ENCODE results near the gene PAXIP1. TPM values are rescaled to one million over a fixed set of nuclear protein-coding genes. Genes with fewer than 3 reads are reported as not detected.

The PAXIP1 gene
- total RNA-seq, 1 donor from 2014 or later, result 33.6 TPM

DNA sequence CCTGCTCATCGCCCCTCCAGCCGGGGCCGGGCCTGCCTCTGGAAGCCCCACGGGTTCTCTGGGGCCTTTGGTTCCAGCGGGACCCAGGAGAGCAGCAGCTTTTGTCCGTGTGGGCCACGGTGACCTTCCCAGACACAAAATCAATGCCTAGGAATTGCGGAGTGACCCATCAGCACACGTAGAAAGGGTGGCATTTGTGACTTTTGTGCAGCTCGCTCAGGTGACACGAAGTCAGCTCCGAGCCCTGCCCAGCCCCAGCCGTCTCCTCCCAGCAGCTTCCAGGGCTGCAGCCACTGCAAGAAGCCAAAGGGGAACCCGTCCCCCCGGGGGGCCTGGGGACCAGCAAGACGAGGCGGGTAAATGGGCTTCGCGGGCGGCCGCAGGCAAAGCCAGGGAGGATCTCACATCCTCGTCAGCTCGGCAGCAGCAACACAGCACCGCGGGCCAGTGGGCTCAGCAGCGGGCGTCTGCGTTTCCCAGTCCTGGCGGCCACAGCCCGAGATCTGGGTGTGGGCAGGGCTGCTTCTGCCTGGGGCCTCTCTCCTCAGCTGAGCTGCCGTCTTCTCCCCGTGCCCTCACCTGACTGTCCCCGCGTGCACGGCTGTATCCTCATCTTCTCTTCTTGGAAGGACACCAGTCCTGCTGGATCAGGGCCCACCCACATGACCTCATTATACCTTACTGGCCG, 88.5 kb downstream of the PAXIP1 start:
- Mint-ChIP-seq H3K9me3 (no peaks in the 10 kb centered on the region), H3K27me3 (ENCODE audit: low read depth) (peaks cover 9% of the 10 kb centered on the region), H3K36me3 (ENCODE audit: low read depth) (no peaks in the 10 kb centered on the region), H3K27ac (no peak overlapping the region), H3K4me1 (ENCODE audit: low read depth) (peaks cover 3% of the 10 kb centered on the region), H3K4me3 (ENCODE audit: low read depth) (no peak overlapping the region)
- no peak for DNase-seq (ENCODE audit: low spot score)
- intact Hi-C loops (cut with micrococcal nuclease), result loop anchor here (5.0 kb wide), 1 partner anchor 38 kb away; no protein-coding TSS in a partner anchor

DNA sequence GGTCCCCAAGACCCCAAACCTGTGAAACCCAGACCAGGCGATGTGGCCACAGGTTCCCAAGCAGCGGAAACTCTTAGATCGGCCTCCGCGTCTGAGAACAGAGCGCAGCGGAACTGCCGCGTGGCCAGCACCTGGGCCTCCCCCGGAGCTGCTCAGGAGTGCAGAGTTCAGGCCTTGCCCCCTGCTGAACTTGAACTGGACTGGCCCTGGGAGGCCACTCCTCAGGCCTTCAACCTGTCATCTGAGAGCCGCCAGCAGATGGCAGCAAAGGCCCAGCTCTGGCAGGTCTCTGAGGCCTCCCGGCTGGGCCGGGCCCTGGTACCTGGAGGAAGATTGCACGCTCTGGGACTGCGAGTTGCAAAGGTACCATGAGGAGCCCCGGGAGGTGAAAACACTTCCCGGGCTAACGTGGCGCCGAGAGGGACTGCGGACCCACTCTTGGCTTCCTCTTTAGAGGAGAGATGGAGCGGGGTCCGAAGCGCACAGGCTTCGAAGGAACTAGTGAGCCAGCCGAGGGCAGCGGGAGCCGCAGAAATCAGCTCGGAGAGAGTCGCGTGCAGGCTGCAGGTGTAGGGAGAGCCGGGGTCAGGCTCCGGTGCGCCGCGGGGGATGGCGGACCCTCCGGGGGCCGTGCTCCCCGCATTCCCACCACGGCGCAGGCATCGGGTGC, 89.2 kb downstream of the PAXIP1 start:
- intact Hi-C loops (cut with micrococcal nuclease), result loop anchor here (5.0 kb wide), 1 partner anchor 39 kb away; no protein-coding TSS in a partner anchor
- Mint-ChIP-seq H3K27ac (no peak overlapping the region), H3K27me3 (ENCODE audit: low read depth) (peaks cover 9% of the 10 kb centered on the region), H3K4me3 (ENCODE audit: low read depth) (peak overlapping the region; percentile 52), H3K36me3 (ENCODE audit: low read depth) (no peaks in the 10 kb centered on the region), H3K9me3 (no peaks in the 10 kb centered on the region), H3K4me1 (ENCODE audit: low read depth) (peaks cover 3% of the 10 kb centered on the region)
- DNase-seq (ENCODE audit: low spot score), result peak; percentile 73

DNA sequence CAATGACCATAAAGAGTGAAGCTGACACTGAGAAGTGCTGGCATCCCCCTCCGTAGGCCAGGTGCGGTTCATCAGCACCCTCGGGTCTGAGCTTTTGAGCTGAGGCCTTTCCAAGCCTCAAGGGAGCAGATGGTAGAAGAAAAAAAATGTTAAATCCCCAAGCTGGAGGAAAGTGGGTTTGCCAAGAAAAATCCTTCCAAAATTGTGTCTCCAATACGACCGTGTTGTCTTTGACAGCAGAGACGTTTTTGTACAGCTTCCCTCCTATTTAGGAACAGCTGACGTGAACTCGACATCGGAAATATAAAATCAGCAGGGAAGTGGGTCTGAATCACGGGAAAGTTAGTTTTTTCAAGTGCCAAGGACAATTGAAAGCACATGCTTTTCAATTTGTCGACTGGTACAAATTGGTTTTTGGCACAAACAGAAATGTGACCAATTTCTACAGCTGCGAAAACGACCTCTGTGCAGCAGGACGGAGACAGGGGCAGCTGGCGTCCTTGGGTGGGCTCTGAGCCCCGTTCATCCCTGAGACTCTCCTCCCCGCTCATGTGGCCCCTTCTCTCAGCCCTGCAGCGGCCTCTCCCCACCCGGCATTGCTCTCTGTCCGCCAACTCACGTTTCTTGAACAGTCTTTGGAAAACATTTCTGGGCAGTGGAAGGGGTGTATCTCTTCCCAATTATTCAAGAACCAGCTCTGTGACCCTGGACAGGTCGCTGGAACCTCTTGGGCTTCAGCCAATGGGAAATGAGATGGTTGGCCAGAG, 89.9 kb downstream of the PAXIP1 start:
- intact Hi-C loops (cut with micrococcal nuclease), result loop anchor here (5.0 kb wide), 1 partner anchor 39 kb away; no protein-coding TSS in a partner anchor
- H3K9me3 Mint-ChIP-seq, result no peaks in the 10 kb centered on the region
- peaks cover 9% of the 10 kb centered on the region for H3K27me3 Mint-ChIP-seq (ENCODE audit: low read depth)
- H3K4me3 Mint-ChIP-seq (ENCODE audit: low read depth), result no peak overlapping the region
- no peaks in the 10 kb centered on the region for H3K36me3 Mint-ChIP-seq (ENCODE audit: low read depth)
- peaks cover 4% of the 10 kb centered on the region for H3K4me1 Mint-ChIP-seq (ENCODE audit: low read depth)
- no peak for DNase-seq (ENCODE audit: low spot score)
- no peak overlapping the region for H3K27ac Mint-ChIP-seq

DNA sequence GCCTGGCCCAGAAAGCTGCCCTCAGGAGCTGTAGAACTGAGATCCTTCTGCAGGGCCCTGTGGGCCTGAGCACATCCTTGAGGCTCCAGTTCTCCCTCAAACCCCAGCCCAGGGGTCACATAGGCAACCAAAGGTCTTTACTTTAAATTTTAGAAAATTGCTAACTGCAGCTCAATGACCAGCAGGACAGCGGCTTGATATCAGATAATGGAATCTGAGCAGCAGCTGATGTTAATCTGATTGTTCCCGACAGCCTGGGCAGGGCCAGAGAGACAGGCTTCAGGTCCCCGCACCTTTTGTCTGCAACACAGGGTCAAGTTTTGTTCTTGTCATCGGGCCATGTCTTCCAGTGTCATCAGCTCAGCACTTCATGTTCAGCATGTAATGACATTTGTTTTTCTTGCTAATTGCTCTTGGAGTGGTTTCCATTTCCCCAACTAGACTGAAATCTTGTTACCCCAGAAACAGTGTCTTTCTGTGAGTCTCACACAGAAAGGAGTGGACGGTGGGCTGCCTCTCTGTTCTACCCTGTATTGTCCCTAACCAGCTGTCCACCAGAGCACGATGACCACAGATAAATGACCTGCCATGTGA, 91.0 kb downstream of the PAXIP1 start:
- no peak for DNase-seq (ENCODE audit: low spot score)
- Mint-ChIP-seq H3K36me3 (ENCODE audit: low read depth) (no peaks in the 10 kb centered on the region), H3K4me3 (ENCODE audit: low read depth) (no peak overlapping the region), H3K27ac (no peak overlapping the region), H3K9me3 (no peaks in the 10 kb centered on the region), H3K4me1 (ENCODE audit: low read depth) (peaks cover 6% of the 10 kb centered on the region), H3K27me3 (ENCODE audit: low read depth) (peaks cover 9% of the 10 kb centered on the region)
- intact Hi-C loops (cut with micrococcal nuclease), result loop anchor here (5.0 kb wide), 1 partner anchor 40 kb away; no protein-coding TSS in a partner anchor

DNA sequence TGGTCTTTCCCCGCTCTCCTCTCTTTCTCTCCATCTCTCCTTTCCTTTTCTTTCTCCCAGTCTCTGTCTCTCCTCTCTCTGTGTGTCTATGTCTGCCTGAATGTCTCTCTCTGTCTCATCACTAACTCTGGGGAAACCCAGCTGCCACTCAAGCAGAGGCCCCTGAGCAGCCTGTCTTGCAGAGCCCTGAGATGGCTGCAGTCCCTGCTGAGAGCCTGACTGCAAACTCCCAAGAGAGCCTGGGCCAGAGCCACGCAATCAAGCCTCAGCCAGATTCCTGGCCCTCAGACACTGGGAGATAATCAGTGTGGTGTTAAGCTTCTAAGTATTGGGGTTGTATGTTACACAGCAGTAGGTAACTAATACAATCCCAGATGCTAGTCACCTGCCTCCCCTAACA, 91.5 kb downstream of the PAXIP1 start:
- intact Hi-C loops (cut with micrococcal nuclease), result loop anchor here (5.0 kb wide), 1 partner anchor 41 kb away; no protein-coding TSS in a partner anchor
- no peaks in the 10 kb centered on the region for H3K36me3 Mint-ChIP-seq (ENCODE audit: low read depth)
- H3K9me3 Mint-ChIP-seq, result no peaks in the 10 kb centered on the region
- no peak for DNase-seq (ENCODE audit: low spot score)
- H3K4me1 Mint-ChIP-seq (ENCODE audit: low read depth), result peaks cover 6% of the 10 kb centered on the region
- peaks cover 9% of the 10 kb centered on the region for H3K27me3 Mint-ChIP-seq (ENCODE audit: low read depth)
- H3K4me3 Mint-ChIP-seq (ENCODE audit: low read depth), result no peak overlapping the region
- H3K27ac Mint-ChIP-seq, result no peak overlapping the region

- intact Hi-C loops (cut with micrococcal nuclease), result loop anchor here (5.0 kb wide), 1 partner anchor 41 kb away; no protein-coding TSS in a partner anchor
- peaks cover 9% of the 10 kb centered on the region for H3K27me3 Mint-ChIP-seq (ENCODE audit: low read depth)
- no peak overlapping the region for H3K4me3 Mint-ChIP-seq (ENCODE audit: low read depth)
- no peaks in the 10 kb centered on the region for H3K9me3 Mint-ChIP-seq
- DNase-seq (ENCODE audit: low spot score), result no peak
- H3K4me1 Mint-ChIP-seq (ENCODE audit: low read depth), result peaks cover 6% of the 10 kb centered on the region
- no peaks in the 10 kb centered on the region for H3K36me3 Mint-ChIP-seq (ENCODE audit: low read depth)
- no peak overlapping the region for H3K27ac Mint-ChIP-seq
These were observed 91.9 kb downstream of the PAXIP1 start for GRCh38 chr7:154910977-154911376.

- peaks cover 6% of the 10 kb centered on the region for H3K4me1 Mint-ChIP-seq (ENCODE audit: low read depth)
- H3K4me3 Mint-ChIP-seq (ENCODE audit: low read depth), result no peak overlapping the region
- H3K27me3 Mint-ChIP-seq (ENCODE audit: low read depth), result peaks cover 6% of the 10 kb centered on the region
- H3K9me3 Mint-ChIP-seq, result no peaks in the 10 kb centered on the region
- H3K36me3 Mint-ChIP-seq (ENCODE audit: low read depth), result no peaks in the 10 kb centered on the region
- intact Hi-C loops (cut with micrococcal nuclease), result loop anchor here (5.0 kb wide), 1 partner anchor 42 kb away; no protein-coding TSS in a partner anchor
- DNase-seq (ENCODE audit: low spot score), result no peak
- no peak overlapping the region for H3K27ac Mint-ChIP-seq
These were observed 92.8 kb downstream of the PAXIP1 start for GRCh38 chr7:154910125-154910524.

GRCh38 chr7:154909241-154910105, 93.5 kb downstream of the PAXIP1 start:
- H3K9me3 Mint-ChIP-seq, result no peaks in the 10 kb centered on the region
- H3K27me3 Mint-ChIP-seq (ENCODE audit: low read depth), result peaks cover 4% of the 10 kb centered on the region
- DNase-seq (ENCODE audit: low spot score), result no peak
- no peak overlapping the region for H3K27ac Mint-ChIP-seq
- no peak overlapping the region for H3K4me3 Mint-ChIP-seq (ENCODE audit: low read depth)
- intact Hi-C loops (cut with micrococcal nuclease), result loop anchor here (5.0 kb wide), 1 partner anchor 43 kb away; no protein-coding TSS in a partner anchor
- H3K36me3 Mint-ChIP-seq (ENCODE audit: low read depth), result no peaks in the 10 kb centered on the region
- peaks cover 6% of the 10 kb centered on the region for H3K4me1 Mint-ChIP-seq (ENCODE audit: low read depth)

GRCh38 chr7:154907651-154908620, 95.0 kb downstream of the PAXIP1 start:
- Mint-ChIP-seq H3K4me1 (ENCODE audit: low read depth) (peaks cover 3% of the 10 kb centered on the region), H3K36me3 (ENCODE audit: low read depth) (no peaks in the 10 kb centered on the region), H3K27me3 (ENCODE audit: low read depth) (no peaks in the 10 kb centered on the region), H3K9me3 (no peaks in the 10 kb centered on the region), H3K27ac (peak overlapping the region; percentile 28), H3K4me3 (ENCODE audit: low read depth) (no peak overlapping the region)
- intact Hi-C loops (cut with micrococcal nuclease), result no loop called here
- DNase-seq (ENCODE audit: low spot score), result no peak

DNA sequence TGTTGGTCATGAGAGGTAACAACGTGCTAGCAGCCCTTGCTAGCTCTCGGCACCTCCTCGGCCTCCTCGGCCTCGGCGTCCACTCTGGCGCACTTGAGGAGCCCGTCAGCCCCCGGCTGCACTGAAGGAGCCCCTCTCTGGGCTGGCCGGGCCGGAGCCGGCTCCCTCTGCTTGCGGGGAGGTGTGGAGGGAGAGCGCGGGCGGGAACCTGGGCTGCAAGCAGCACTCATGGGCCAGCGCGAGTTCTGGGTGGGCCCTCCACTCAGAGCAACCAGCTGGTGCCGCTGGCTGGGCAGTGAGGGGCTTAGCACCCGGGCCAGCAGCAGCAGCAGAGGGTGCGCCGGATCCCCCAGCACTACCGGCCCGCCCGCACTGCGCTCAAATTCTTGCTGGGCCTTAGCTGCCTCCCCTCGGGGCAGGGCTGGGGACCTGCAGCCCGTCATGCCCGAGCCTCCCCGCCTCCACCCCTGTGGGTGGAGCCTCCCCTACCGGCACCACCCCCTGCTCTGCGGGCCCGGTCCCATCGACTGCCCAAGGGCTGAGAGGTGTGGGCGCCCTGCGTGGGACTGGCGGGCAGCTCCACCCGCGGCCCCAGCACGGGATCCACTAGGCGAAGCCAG, 96.1 kb downstream of the PAXIP1 start:
- H3K4me1 Mint-ChIP-seq (ENCODE audit: low read depth), result peaks cover 3% of the 10 kb centered on the region
- H3K27me3 Mint-ChIP-seq (ENCODE audit: low read depth), result no peaks in the 10 kb centered on the region
- intact Hi-C loops (cut with micrococcal nuclease), result no loop called here
- no peak overlapping the region for H3K4me3 Mint-ChIP-seq (ENCODE audit: low read depth)
- no peaks in the 10 kb centered on the region for H3K36me3 Mint-ChIP-seq (ENCODE audit: low read depth)
- no peak overlapping the region for H3K27ac Mint-ChIP-seq
- no peaks in the 10 kb centered on the region for H3K9me3 Mint-ChIP-seq
- DNase-seq (ENCODE audit: low spot score), result no peak

DNA sequence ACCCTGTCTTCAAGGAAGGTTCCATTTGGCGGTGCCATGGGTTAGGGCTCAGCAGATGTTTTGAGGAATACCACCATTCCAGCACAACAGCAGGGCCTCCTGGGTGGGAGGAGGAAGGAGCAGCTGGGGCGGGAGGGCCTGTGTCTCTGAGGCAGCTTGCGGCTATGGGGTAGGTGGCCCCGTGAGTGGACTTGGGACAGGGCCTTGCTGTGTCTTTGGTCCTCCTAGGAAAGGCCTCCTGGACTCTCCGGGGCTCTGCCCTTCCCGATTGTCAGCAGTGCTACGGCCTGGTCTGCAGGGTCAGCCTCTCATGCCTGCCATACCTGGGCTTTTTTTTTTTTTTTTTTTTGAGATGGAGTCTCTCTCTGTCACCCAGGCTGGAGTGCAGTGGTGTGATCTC, 96.7 kb downstream of the PAXIP1 start:
- intact Hi-C loops (cut with micrococcal nuclease), result no loop called here
- Mint-ChIP-seq H3K27me3 (ENCODE audit: low read depth) (no peaks in the 10 kb centered on the region), H3K36me3 (ENCODE audit: low read depth) (no peaks in the 10 kb centered on the region), H3K4me1 (ENCODE audit: low read depth) (peaks cover 3% of the 10 kb centered on the region), H3K9me3 (no peaks in the 10 kb centered on the region), H3K27ac (no peak overlapping the region), H3K4me3 (ENCODE audit: low read depth) (no peak overlapping the region)
- DNase-seq (ENCODE audit: low spot score), result no peak

All from activated T-helper 2 cell treated with anti-CD3 and anti-CD28 coated beads, Interferon-gamma antibody, Interleukin-2, Interleukin-4, amounts not matched to agents 10 μg/mL and 5 μg/mL and 100 μg/mL, durations not matched to agents 14 hours and 24 hours and 36 hours (primary cell).